OCI-LY3 (cell line): ENCODE results near the gene CFAP43.

Experiments used
- H2AFZ ChIP-seq: fragments of 200-600, 300-600 bp; shearing (Covaris generic); 2 replicates; pipeline ENCODE4 v1.6.0; 2014; ENCODE audit warnings: antibody characterized with exemption, low read depth, low read length
- H3K27ac ChIP-seq: fragments of 200-600, 300-600 bp; sonication (generic); 2 replicates; pipeline ENCODE4 v1.5.1; 2014; ENCODE audit warnings: mild to moderate bottlenecking, low read length, moderate library complexity, mixed read lengths
- H3K27me3 ChIP-seq: fragments of 200-600, 300-600 bp; sonication (generic); 2 replicates; pipeline ENCODE4 v1.6.1; 2014; ENCODE audit warnings: low read depth, low read length, mixed read lengths
- H3K36me3 ChIP-seq: fragments of 200-600, 300-600 bp; sonication (generic); replicated peaks from 2 replicates; pipeline ENCODE3; 2014; ENCODE audit warnings: low read depth, low read length, mixed read lengths
- H3K4me1 ChIP-seq: fragments of 300-600, 200-600 bp; sonication (generic); 2 replicates; pipeline ENCODE4 v1.6.1; 2014; ENCODE audit warnings: low read length, mixed read lengths
- H3K4me2 ChIP-seq: fragments of 200-600, 300-600 bp; sonication (generic); 2 replicates; pipeline ENCODE4 v1.6.1; 2014; ENCODE audit warnings: low read length, mixed read lengths
- H3K4me3 ChIP-seq: fragments of 300-600, 200-600 bp; sonication (generic); 2 replicates; pipeline ENCODE4 v1.5.1; 2014; ENCODE audit warnings: antibody characterized with exemption, mild to moderate bottlenecking, low read length, moderate library complexity
- H3K79me2 ChIP-seq: fragments of 300-600, 200-600 bp; shearing (Covaris generic); 2 replicates; pipeline ENCODE4 v1.6.1; 2014; ENCODE audit warnings: mild to moderate bottlenecking, low read length, mixed read lengths
- H3K9ac ChIP-seq: fragments of 300-600, 200-600 bp; shearing (Covaris generic); 2 replicates; pipeline ENCODE4 v1.6.0; 2014; ENCODE audit warnings: mild to moderate bottlenecking, low read length, moderate library complexity
- H3K9me3 ChIP-seq: fragments of 200-600, 300-600 bp; shearing (Covaris generic); 2 replicates; pipeline ENCODE4 v1.6.1; 2014; ENCODE audit warnings: low read length, mixed read lengths; ENCODE audit not compliant: insufficient read depth
- H4K20me1 ChIP-seq: fragments of 200-600, 300-600 bp; sonication (generic); 2 replicates; pipeline ENCODE4 v1.6.1; 2016; ENCODE audit warnings: low read length, mixed read lengths; ENCODE audit not compliant: insufficient read depth
- CTCF ChIP-seq: fragments of 200-600, 300-600 bp; sonication (generic); IDR thresholded peaks from 2 replicates; pipeline ENCODE4 v1.5.1; 2014; ENCODE audit warnings: antibody characterized with exemption, low read length, low read depth
- EZH2phosphoT487 ChIP-seq: fragments of 200-600 bp; shearing (Covaris generic); IDR thresholded peaks from 2 replicates; pipeline ENCODE4 v1.6.1; 2018; ENCODE audit warnings: antibody characterized with exemption, mixed run types, low read depth

The CFAP43 gene

GRCh38 chr10:104120903-104121484, 111.2 kb downstream of the CFAP43 start:
- TF ChIP-seq EZH2phosphoT487 (no peak), CTCF (no peak)
- Histone ChIP-seq H3K4me2 (peak overlapping the region; percentile 59), H3K79me2 (no peaks in the 10 kb centered on the region; the same call in 1 of the 2 replicates), H3K27ac (peak overlapping the region; percentile 86), H2AFZ (peak overlapping the region; percentile 96), H3K4me1 (peaks cover 11% of the 10 kb centered on the region), H3K9ac (peak overlapping the region; percentile 98), H3K36me3 (no peaks in the 10 kb centered on the region), H3K4me3 (peak overlapping the region; percentile 99), H3K27me3 (no peaks in the 10 kb centered on the region), H3K9me3 (no peaks in the 10 kb centered on the region), H4K20me1 (no peaks in the 10 kb centered on the region)

- Histone ChIP-seq H3K27ac (peak overlapping the region; percentile 86; the same call in 1 of the 2 replicates), H3K4me1 (peaks cover 11% of the 10 kb centered on the region), H4K20me1 (no peaks in the 10 kb centered on the region), H3K4me3 (peak overlapping the region; percentile 99), H3K9me3 (no peaks in the 10 kb centered on the region), H3K79me2 (no peaks in the 10 kb centered on the region; the same call in 1 of the 2 replicates), H3K4me2 (peak overlapping the region; percentile 59), H3K9ac (peak overlapping the region; percentile 98; the same call in 1 of the 2 replicates), H3K36me3 (no peaks in the 10 kb centered on the region), H2AFZ (peak overlapping the region; percentile 96), H3K27me3 (no peaks in the 10 kb centered on the region)
- TF ChIP-seq CTCF, result no peak
- TF ChIP-seq EZH2phosphoT487, result no peak
Measured at GRCh38 chr10:104120512-104120902, 111.7 kb downstream of the CFAP43 start.

DNA sequence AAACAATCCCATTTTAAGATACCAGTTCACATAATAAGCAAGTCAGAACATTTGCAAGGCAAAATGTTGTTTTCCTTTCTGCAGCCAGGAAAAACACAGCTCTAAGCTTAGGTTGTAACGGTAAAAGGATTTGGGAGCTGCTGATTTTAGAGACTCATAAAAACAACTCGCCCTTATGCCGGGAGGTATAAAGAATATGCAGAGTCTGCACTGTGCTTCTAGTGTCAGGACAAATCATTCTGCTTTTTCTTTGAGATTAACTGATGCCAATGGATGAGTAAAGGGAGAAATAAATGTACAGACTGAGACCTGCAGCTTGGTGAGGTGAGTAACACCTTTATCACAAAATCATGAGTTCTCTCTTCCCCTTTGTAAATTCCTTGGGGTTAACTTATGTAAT, 112.2 kb downstream of the CFAP43 start:
- H3K9ac ChIP-seq, result no peak overlapping the region
- no peaks in the 10 kb centered on the region; the same call in 1 of the 2 replicates for H3K79me2 ChIP-seq
- H3K9me3 ChIP-seq, result no peaks in the 10 kb centered on the region
- TF ChIP-seq CTCF, result no peak
- no peak for TF ChIP-seq EZH2phosphoT487
- peaks cover 11% of the 10 kb centered on the region for H3K4me1 ChIP-seq
- no peaks in the 10 kb centered on the region for H3K27me3 ChIP-seq
- H3K4me3 ChIP-seq, result no peak overlapping the region
- peak overlapping the region; percentile 45; the same call in 1 of the 2 replicates for H2AFZ ChIP-seq
- H4K20me1 ChIP-seq, result no peaks in the 10 kb centered on the region
- H3K4me2 ChIP-seq, result no peak overlapping the region
- H3K27ac ChIP-seq, result no peak overlapping the region
- no peaks in the 10 kb centered on the region for H3K36me3 ChIP-seq

DNA sequence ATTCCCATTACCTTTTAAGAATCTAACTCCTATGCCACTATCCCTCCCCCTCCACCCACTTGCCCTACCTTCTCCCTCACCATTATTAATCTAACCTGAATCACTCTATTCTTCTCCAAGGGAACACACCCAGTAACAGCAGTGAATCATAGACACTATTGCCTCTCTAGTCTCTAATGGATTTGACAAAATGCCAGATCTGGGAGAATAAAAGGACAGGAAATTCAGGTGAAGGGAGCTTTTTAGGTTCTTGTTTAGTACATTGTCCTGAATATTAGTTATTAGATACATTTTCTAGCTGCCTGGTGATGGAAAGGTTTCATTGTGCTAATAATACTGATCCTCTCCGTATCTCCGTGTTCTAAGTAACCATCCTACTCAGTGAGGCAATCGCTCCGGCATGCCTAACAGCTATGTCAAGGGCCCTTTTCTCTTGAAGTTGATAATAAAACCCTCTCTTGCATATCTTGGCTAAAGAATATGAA, 114.3 kb downstream of the CFAP43 start:
- Histone ChIP-seq H3K9me3 (no peaks in the 10 kb centered on the region), H3K27ac (no peak overlapping the region), H3K4me3 (no peak overlapping the region), H2AFZ (no peak overlapping the region), H3K4me2 (no peak overlapping the region), H3K4me1 (peaks cover 17% of the 10 kb centered on the region), H3K27me3 (no peaks in the 10 kb centered on the region), H3K9ac (no peak overlapping the region), H4K20me1 (no peaks in the 10 kb centered on the region), H3K36me3 (no peaks in the 10 kb centered on the region), H3K79me2 (no peaks in the 10 kb centered on the region; the same call in 1 of the 2 replicates)
- no peak for TF ChIP-seq EZH2phosphoT487
- no peak for TF ChIP-seq CTCF
